ENCODE measurements around the gene BEND6.
A peak's percentile ranks its signal among the peaks of the same experiment; 100 is the strongest.

- no peak for TF ChIP-seq FOXA1 (IDR thresholded peaks at IDR 0.05)
- TF ChIP-seq CTCF (IDR thresholded peaks at IDR 0.05; ENCODE audit: low read depth, low read length, missing input control) = peak; percentile 37
- no peak for TF ChIP-seq SP1 (IDR thresholded peaks at IDR 0.05)
- TF ChIP-seq ATF3 (IDR thresholded peaks at IDR 0.05) = no peak
- TF ChIP-seq TAF1 (conservative IDR thresholded peaks at IDR 0.05) = no peak
- peak; percentile 16 to 67 for TF ChIP-seq RAD21 (IDR thresholded peaks at IDR 0.05)
- no peak for TF ChIP-seq HNF4G (IDR thresholded peaks at IDR 0.05)
Measured at GRCh38 chr6:56955171-56956155, 556 bp downstream of the BEND6 start.

Data from liver (tissue), 3 donors.